ENCODE data around the gene PTH2R. TPM values are rescaled to one million over a fixed set of nuclear protein-coding genes. Genes with fewer than 3 reads are reported as not detected.
A peak's percentile ranks its signal among the peaks of the same experiment; 100 is the strongest.
"Not testable (repeated sequence)": the region's sequence is repeated elsewhere in the genome, so short reads cannot be mapped to it uniquely, and the experiment has no call there.

The PTH2R gene
- total RNA-seq, 4 donors from 2014 or later = not detected

DNA sequence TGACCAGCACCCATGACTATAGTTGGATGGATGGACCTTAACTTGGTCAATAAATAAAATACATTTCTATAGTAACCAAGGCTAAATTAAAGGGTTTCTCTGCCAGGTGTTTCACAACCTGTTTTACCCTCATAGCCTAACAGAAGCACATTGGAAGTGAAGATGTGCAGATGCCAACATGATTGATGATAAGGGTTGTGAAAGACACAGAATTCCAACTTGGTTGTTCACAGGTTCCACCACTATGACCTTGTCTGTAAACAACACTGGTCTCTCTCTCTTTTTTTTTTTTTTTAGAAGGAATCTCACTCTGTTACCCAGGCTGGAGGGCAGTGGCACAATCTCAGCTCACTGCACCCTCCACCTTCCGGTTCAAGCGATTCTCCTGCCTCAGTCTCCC lies 37.5 kb upstream of the PTH2R start:
- WGBS, 2 donors = 96 to 100% methylated on average over 2 of the region's 2 CpGs

DNA sequence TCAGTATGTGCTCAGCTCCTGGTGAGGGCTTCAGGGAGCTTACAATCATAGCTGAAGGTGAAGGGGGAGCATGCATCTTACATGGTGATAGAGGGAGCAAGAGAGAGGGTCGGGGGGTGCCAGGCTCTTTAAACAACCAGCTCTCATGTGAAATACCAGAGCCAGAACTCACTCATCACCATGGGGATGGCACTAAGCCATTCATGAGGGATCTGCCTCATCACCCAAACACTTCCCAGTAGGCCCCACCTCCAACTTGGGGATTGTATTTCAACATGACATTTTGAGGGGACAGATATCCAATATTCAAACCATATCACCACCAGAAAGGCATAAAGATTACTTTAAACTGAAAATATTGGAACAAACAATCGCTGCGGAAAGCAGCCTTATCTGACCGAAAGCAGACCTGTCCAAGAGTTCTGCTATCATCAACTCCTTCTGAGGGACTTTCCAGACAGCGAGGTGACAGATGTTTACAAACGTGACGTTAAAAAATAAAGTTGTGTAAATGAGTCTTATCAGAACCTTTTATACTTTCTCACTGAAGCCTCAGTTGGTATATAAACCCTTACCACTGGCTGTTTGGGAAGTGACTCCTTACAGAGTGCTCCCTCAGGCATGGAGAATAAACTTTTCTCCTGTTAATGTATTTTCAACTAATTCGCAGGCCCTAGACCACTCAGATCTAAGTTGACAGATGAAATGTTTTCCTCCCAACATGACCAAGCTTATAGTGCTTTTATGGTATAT lies 35.5 kb upstream of the PTH2R start:
- Histone ChIP-seq H3K36me3 (no peaks in the 10 kb centered on the region), H3K9me3 (no peaks in the 10 kb centered on the region), H3K27me3 (no peaks in the 10 kb centered on the region), H3K4me1 (no peaks in the 10 kb centered on the region), H3K27ac (no peak overlapping the region), H3K4me3 (no peak overlapping the region)
- 86 to 93% methylated on average over 8 of the region's 8 CpGs for WGBS, 2 donors
- DNase-seq (ENCODE audit: low spot score in 2 of 2) = no peak
- TF ChIP-seq, protein P1, sequence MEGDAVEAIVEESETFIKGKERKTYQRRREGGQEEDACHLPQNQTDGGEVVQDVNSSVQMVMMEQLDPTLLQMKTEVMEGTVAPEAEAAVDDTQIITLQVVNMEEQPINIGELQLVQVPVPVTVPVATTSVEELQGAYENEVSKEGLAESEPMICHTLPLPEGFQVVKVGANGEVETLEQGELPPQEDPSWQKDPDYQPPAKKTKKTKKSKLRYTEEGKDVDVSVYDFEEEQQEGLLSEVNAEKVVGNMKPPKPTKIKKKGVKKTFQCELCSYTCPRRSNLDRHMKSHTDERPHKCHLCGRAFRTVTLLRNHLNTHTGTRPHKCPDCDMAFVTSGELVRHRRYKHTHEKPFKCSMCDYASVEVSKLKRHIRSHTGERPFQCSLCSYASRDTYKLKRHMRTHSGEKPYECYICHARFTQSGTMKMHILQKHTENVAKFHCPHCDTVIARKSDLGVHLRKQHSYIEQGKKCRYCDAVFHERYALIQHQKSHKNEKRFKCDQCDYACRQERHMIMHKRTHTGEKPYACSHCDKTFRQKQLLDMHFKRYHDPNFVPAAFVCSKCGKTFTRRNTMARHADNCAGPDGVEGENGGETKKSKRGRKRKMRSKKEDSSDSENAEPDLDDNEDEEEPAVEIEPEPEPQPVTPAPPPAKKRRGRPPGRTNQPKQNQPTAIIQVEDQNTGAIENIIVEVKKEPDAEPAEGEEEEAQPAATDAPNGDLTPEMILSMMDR (IDR thresholded peaks at IDR 0.05) = no peak
- TF ChIP-seq EP300 (IDR thresholded peaks at IDR 0.05) (no peak), POLR2A (IDR thresholded peaks at IDR 0.05) (no peak)

More for the DNA sequence above, 37.5 kb upstream of the PTH2R start:
- no peaks in the 10 kb centered on the region for H3K36me3 ChIP-seq
- no peak for TF ChIP-seq EP300 (IDR thresholded peaks at IDR 0.05)
- TF ChIP-seq, protein P1 (IDR thresholded peaks at IDR 0.05) = no peak
- no peak for TF ChIP-seq POLR2A (IDR thresholded peaks at IDR 0.05)
- no peak for DNase-seq (ENCODE audit: low spot score in 2 of 2)
- H3K9me3 ChIP-seq = peaks cover 0 to 8% (median 3%) of the 10 kb centered on the region in 4 donors
- H3K27ac ChIP-seq = no peak overlapping the region
- H3K4me3 ChIP-seq = no peak overlapping the region
- no peaks in the 10 kb centered on the region for H3K27me3 ChIP-seq
- H3K4me1 ChIP-seq = no peaks in the 10 kb centered on the region

DNA sequence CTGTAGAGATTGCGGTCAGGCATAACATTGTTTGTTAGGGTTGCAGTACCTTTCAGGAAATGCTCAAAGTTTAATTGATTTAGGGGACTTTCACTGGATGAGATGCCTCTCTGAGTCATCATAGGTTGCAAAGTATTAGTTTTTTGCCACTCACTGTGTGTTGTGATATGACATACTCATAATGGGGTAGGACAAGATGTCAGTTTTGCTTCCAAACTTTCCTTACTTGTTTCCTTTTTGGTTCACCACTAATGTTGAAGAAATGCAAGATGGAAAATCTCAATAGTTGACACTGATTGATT lies 35.0 kb upstream of the PTH2R start:
- no peak for DNase-seq (ENCODE audit: low spot score in 2 of 2)
- WGBS, 2 donors = 43 to 90% methylated on average over 1 of the region's 1 CpG
- no peaks in the 10 kb centered on the region for H3K27me3 ChIP-seq
- no peaks in the 10 kb centered on the region for H3K36me3 ChIP-seq
- no peaks in the 10 kb centered on the region for H3K4me1 ChIP-seq
- TF ChIP-seq, protein P1 (IDR thresholded peaks at IDR 0.05) = no peak
- TF ChIP-seq EP300 (IDR thresholded peaks at IDR 0.05) = no peak
- TF ChIP-seq POLR2A (IDR thresholded peaks at IDR 0.05) = no peak
- no peaks in the 10 kb centered on the region for H3K9me3 ChIP-seq
- H3K27ac ChIP-seq = no peak overlapping the region
- no peak overlapping the region for H3K4me3 ChIP-seq

DNA sequence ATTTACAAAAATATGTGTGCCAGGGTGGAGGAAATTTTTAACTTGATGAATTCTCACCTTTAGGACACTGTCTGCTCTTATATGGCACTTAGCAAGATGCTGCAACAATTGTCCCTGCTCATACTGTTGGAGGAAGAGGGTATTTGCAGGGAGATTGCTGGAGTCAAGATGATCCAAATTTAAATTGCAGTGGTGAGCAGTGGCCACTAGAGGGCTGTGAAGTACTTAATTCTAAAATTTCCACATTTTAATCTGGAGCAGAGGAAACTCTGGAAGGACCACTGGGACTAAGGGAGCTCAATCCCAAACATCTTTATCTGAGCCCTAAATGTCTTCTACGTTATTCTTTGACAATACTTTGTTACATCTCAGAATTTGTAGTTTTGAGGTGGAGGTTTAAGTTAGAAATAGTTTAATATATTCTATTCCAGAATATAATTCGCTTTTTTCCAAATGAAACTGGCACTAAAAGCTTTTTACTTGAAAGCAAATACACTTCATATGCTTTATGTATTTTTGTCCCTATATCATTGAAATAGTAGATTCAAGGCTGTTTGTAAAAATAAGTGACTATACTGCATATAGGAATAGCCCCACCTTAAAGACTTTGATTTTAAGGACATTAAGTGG lies 33.0 kb upstream of the PTH2R start:
- no peaks in the 10 kb centered on the region for H3K36me3 ChIP-seq
- peak in 1 of 2 donors; percentile 41 for DNase-seq (ENCODE audit: low spot score in 2 of 2)
- 48 to 50% methylated on average over 2 of the region's 2 CpGs for WGBS, 2 donors
- no peak overlapping the region for H3K27ac ChIP-seq
- no peaks in the 10 kb centered on the region for H3K9me3 ChIP-seq
- no peaks in the 10 kb centered on the region for H3K4me1 ChIP-seq
- H3K27me3 ChIP-seq = no peaks in the 10 kb centered on the region
- TF ChIP-seq EP300 (IDR thresholded peaks at IDR 0.05) (no peak), POLR2A (IDR thresholded peaks at IDR 0.05) (no peak)
- TF ChIP-seq, protein P1 (IDR thresholded peaks at IDR 0.05) = peak; percentile 63 to 84 (median 77)
- H3K4me3 ChIP-seq = no peak overlapping the region

DNA sequence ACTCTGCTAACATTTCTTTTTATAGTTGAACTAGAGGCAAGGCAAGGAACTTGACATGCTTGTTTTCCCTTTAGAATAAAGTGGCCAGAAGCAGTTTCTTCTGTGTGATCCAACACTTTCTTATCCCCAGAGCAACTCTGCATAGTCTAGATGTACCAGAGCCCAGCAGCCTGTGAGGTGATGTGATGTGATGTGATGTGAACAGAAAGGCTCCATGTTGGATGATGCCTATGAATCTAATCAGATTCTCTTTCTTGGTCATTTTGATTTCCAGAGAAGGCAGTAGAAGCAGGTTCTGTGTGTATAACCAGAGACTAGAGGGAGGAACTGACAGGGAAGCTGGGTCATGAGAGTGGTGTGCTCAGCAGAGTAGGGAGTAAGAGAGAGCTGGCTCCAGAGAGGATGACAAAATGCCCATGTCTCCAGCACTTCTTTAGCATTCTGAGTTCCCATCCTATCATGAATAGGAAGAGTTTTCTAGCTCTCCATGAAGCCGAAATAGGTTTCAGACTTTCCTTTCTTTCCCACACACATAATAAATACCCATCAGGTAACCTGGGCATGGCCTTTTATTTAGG lies 31.0 kb upstream of the PTH2R start:
- Histone ChIP-seq H3K27me3 (no peaks in the 10 kb centered on the region), H3K4me3 (no peak overlapping the region), H3K9me3 (no peaks in the 10 kb centered on the region), H3K36me3 (no peaks in the 10 kb centered on the region), H3K4me1 (no peaks in the 10 kb centered on the region), H3K27ac (no peak overlapping the region)
- DNase-seq (ENCODE audit: low spot score in 2 of 2) = no peak
- WGBS, 2 donors = 65 to 96% methylated on average over 1 of the region's 1 CpG
- no peak for TF ChIP-seq POLR2A (IDR thresholded peaks at IDR 0.05)
- TF ChIP-seq, protein P1 (IDR thresholded peaks at IDR 0.05) = no peak
- TF ChIP-seq EP300 (IDR thresholded peaks at IDR 0.05) = no peak

- H3K4me3 ChIP-seq; H3K27me3 ChIP-seq; H3K27ac ChIP-seq; H3K4me1 ChIP-seq; H3K9me3 ChIP-seq; H3K36me3 ChIP-seq; DNase-seq (ENCODE audit: low spot score in 2 of 2): not testable (repeated sequence)
- WGBS, 2 donors = 91 to 92% methylated on average over 7 to 18 of the region's 40 CpGs
These were observed 29.2 kb upstream of the PTH2R start for GRCh38 chr2:208377344-208377860.

All from tibial nerve (tissue), 4 donors.